Thymus (tissue), 11 donors: Measurements from ENCODE around the gene ARHGEF18. TPM values are rescaled to one million over a fixed set of nuclear protein-coding genes. Genes with fewer than 3 reads are reported as not detected.

Experiments used
- DNase-seq, 9 donors: peaks; one replicate each; pipeline ENCODE4 v3.0.0-alpha.2; 2013; ENCODE audit warnings: low spot score in 9 of 9, low read depth in 6 of 9, missing footprints in 1 of 9
- H3K27ac ChIP-seq, 2 donors: one replicate each; pipeline ENCODE4 v1.5.1; 2013; ENCODE audit warnings: control low read depth in 1 of 2, low read depth in 1 of 2, low read length in 1 of 2, mild to moderate bottlenecking in 1 of 2, moderate library complexity in 1 of 2
- H3K27me3 ChIP-seq, 2 donors: one replicate each; pipeline ENCODE4 v1.5.1; 2013; ENCODE audit warnings: low read length in 1 of 2; ENCODE audit not compliant: control insufficient read depth in 2 of 2, insufficient read depth in 1 of 2
- H3K36me3 ChIP-seq, 2 donors: one replicate each; pipeline ENCODE4 v1.5.1; 2013; ENCODE audit warnings: low read length in 1 of 2, mild to moderate bottlenecking in 1 of 2, moderate library complexity in 1 of 2; ENCODE audit not compliant: control insufficient read depth in 2 of 2, insufficient read depth in 2 of 2
- H3K4me1 ChIP-seq, 2 donors: one replicate each; pipeline ENCODE4 v1.5.1; 2013; ENCODE audit warnings: low read length in 2 of 2; ENCODE audit not compliant: control insufficient read depth in 2 of 2, insufficient read depth in 2 of 2
- H3K4me3 ChIP-seq, 2 donors: one replicate each; pipeline ENCODE4 v1.5.1; 2013; ENCODE audit warnings: low read length in 2 of 2, control low read depth in 1 of 2, mild to moderate bottlenecking in 1 of 2
- H3K9me3 ChIP-seq, 2 donors: one replicate each; pipeline ENCODE4 v1.5.1; 2013; ENCODE audit warnings: low read length in 1 of 2, mild to moderate bottlenecking in 1 of 2; ENCODE audit not compliant: control insufficient read depth in 2 of 2, insufficient read depth in 1 of 2
- WGBS: extraction: QIAGEN DNeasy Blood & Tissue Kit; methylation state at CpG from one replicate; pipeline ENCODE4 v1.1.7; 2013; 5-methylcytosine and 5-hydroxymethylcytosine counted together
- polyA plus RNA-seq: library from polyadenylated mRNA; stranded (reverse); fragments of 200-250 nt; gene quantifications from one replicate; pipeline ENCODE4 v1.2.3, GENCODE V29; 2013
- total RNA-seq: library from RNA; stranded (reverse); fragments of 120-200 nt; gene quantifications from one replicate; pipeline ENCODE4 v1.2.4, GENCODE V29; 2013
- donor health status: healthy.

Gene ARHGEF18
- total and polyA plus RNA-seq, 2 donors = 35.0 to 35.8 TPM

DNA sequence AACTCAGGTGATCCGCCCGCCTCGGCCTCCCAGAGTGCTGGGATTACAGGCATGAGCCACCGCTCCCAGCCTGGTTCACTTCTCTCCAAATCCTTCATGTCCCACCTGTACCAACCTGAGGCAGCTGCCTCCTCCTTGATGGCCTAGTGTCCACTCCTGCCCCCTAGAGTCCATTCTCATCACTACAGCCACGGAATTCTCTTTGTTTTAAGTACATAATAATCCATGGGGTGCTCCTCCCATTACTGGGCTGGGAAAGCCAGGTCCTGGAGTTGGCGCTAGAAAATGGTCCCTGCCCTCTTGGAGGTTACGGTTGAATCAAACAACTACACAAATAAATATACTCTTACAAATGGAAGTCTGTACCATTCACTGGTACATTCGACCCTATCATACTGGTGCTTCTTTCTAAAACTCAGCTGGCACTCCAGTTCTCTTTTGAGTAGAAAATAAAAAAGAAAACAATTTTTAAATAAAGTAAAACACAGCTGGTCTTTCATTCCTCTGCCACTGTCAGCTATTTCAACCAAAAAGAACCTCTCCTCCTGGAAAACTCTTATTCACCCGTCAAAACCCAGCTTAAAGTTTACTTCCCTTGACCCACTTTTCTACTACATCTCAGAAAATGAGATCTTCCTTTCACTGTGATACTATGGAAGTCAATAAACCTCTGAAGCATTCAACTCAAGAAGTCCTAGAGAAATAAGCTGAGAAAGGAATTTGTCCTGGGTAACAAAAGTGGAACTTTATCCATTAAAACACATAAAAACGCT, 22.4 kb upstream of the ARHGEF18 start:
- no peaks in the 10 kb centered on the region for H3K36me3 ChIP-seq
- 87% methylated on average over 10 of the region's 10 CpGs for WGBS
- H3K27me3 ChIP-seq = no peaks in the 10 kb centered on the region
- peaks cover 0 to 3% of the 10 kb centered on the region in 2 donors for H3K9me3 ChIP-seq
- H3K4me3 ChIP-seq = no peak overlapping the region
- H3K4me1 ChIP-seq = no peaks in the 10 kb centered on the region
- DNase-seq = peak in 2 of 9 donors; percentile 28 to 38
- no peak overlapping the region for H3K27ac ChIP-seq

DNA sequence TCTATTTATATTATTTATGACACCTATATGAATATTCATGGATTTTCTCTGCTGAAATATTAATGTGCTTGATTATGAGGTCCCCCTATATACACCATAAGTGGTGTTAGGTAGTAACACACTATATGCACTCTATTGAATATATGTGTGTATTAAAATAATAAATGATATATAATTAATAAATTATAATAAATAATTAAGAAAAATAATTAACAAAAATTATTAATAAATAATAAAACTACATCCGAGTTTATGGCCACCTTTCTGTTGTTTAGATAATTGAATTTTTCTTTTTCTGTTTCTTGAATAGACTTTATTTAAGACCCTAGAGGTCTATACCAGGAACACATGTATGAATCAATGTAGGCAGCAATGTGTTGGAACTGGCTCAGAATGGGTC, 20.9 kb upstream of the ARHGEF18 start:
- 92% methylated on average over 1 of the region's 1 CpG for WGBS
- peaks cover 0 to 3% of the 10 kb centered on the region in 2 donors for H3K9me3 ChIP-seq
- no peaks in the 10 kb centered on the region for H3K4me1 ChIP-seq

DNA sequence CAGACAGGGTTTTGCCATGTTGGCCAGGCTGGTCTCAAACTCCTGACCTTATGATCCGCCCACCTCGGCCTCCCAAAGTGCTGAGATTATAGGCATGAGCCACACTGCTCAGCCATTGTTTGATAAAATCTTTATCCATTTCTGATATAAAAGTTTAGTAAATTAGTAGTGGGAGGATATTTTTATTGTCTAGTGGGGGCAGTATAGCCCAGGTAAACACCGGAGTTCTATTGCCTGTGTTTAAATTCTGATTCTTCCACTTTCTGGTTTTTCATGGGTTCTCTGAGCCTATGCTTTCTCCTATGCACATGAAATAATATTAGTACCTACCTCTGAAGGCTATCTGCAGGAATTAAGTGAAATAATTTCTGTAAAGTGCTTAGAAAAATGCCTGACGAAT, 20.1 kb upstream of the ARHGEF18 start:
- Histone ChIP-seq H3K36me3 (no peaks in the 10 kb centered on the region), H3K4me1 (no peaks in the 10 kb centered on the region), H3K9me3 (peaks cover 0 to 3% of the 10 kb centered on the region in 2 donors), H3K27me3 (no peaks in the 10 kb centered on the region), H3K4me3 (no peak overlapping the region), H3K27ac (no peak overlapping the region)
- no peak for DNase-seq
- 80% methylated on average over 4 of the region's 4 CpGs for WGBS

More for the DNA sequence above, 20.9 kb upstream of the ARHGEF18 start:
- H3K36me3 ChIP-seq = no peaks in the 10 kb centered on the region
- H3K27me3 ChIP-seq = no peaks in the 10 kb centered on the region
- H3K4me3 ChIP-seq = no peak overlapping the region
- DNase-seq = no peak
- no peak overlapping the region for H3K27ac ChIP-seq

DNA sequence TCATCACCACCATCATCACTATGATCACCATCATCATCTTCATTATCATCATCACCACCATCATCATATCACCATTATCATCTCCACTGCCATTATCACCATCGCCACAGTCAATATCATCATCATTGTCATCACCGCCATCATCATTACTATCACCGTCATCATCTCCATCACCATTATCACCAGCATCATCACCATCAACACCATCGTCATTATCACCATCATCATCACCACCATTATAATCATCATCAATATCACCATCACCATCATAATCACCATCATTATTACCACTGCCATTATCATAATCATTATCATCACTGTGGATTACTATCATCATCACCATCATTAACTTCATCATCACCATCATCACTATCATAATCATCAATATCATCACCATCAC, 17.3 kb upstream of the ARHGEF18 start:
- Histone ChIP-seq H3K4me3 (no peak overlapping the region), H3K36me3 (no peaks in the 10 kb centered on the region), H3K27me3 (no peaks in the 10 kb centered on the region), H3K27ac (no peak overlapping the region), H3K9me3 (no peaks in the 10 kb centered on the region), H3K4me1 (peaks cover 0 to under 1% of the 10 kb centered on the region in 2 donors)
- no peak for DNase-seq
- 87% methylated on average over 4 of the region's 4 CpGs for WGBS

DNA sequence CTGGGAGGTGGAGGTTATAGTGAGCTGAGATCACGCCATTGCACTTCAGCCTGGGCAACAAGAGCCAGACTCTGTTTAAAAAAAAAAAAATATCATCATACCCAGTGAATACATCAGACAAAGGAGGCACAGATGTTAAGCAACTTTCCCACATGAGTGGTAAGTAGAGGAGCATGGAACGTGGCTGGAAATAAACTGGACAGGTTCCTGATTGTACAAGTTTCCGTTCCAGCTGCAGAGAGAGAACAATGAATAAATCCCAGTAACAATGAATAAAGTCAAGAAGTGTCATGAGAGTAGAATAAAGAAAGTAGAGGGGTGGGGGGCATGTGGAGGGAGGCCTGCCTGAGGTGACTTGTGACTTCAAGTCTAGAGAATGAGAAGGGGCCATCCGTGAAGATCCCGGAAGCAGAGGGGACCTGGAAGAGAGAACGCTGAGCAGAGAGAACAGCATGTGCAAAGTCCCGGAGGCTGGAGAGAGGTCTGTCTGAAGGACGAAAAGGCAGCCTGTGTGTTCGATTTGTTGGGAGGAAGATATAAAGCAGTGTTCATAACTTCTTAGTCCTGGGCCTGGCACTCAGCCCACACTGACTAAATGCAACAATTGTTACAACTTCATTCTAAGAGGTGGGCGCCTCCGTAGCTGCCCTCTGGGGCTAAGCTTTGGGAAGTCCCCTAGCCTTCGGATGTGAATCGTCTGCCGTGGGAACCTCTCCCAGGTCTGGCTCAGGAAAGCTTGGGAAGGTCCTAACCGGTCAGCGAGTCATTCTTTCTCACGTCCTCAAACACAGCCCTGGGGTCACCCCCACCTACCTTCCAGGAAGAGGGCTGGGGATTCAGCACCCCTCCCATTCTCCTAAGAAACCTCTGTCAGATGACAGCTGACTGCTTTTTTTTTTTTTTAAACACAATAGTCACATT, 15.3 kb upstream of the ARHGEF18 start:
- H3K27ac ChIP-seq = no peak overlapping the region
- H3K4me3 ChIP-seq = no peak overlapping the region
- no peaks in the 10 kb centered on the region for H3K36me3 ChIP-seq
- H3K4me1 ChIP-seq = peaks cover 14 to 20% of the 10 kb centered on the region in 2 donors
- no peak for DNase-seq
- no peaks in the 10 kb centered on the region for H3K27me3 ChIP-seq
- 90% methylated on average over 17 of the region's 17 CpGs for WGBS
- peaks cover 0 to 6% of the 10 kb centered on the region in 2 donors for H3K9me3 ChIP-seq

DNA sequence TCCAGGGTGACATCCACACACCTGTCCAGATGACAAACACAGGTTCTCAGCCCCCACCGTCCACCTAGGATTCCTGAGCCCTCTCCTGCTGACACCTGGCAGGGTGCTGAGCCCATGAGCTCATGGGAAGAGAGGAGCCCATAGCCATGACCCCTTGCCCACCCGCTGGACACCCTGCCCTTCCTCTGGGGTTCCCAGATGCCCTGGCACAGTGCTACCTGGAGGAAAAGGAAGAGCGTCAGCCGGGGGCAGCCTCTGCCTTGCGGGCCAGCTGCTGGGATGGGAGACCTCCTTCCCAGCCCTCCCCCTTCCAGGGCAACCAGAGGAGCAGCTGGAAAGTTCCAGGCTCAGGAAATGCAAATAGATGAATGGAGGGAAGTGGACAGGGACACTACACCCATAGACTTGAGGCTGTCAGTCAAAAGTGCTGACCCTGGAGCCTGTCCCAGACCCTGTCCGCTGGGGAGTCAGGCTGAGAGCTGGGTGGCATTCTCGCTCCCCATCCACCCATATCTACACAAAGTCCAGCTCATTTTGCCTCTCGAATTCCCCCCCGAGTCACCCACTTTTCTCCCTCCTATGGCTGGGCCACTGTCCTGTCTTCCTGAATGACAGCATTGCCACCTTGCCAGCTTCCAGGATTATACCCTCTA, 12.3 kb upstream of the ARHGEF18 start:
- Histone ChIP-seq H3K4me1 (peaks cover 14 to 30% of the 10 kb centered on the region in 2 donors), H3K27ac (peak overlapping the region in 1 of 2 donors; percentile 31), H3K4me3 (no peak overlapping the region), H3K36me3 (no peaks in the 10 kb centered on the region), H3K9me3 (peaks cover 0 to 6% of the 10 kb centered on the region in 2 donors), H3K27me3 (no peaks in the 10 kb centered on the region)
- WGBS = 97% methylated on average over 9 of the region's 9 CpGs
- no peak for DNase-seq

DNA sequence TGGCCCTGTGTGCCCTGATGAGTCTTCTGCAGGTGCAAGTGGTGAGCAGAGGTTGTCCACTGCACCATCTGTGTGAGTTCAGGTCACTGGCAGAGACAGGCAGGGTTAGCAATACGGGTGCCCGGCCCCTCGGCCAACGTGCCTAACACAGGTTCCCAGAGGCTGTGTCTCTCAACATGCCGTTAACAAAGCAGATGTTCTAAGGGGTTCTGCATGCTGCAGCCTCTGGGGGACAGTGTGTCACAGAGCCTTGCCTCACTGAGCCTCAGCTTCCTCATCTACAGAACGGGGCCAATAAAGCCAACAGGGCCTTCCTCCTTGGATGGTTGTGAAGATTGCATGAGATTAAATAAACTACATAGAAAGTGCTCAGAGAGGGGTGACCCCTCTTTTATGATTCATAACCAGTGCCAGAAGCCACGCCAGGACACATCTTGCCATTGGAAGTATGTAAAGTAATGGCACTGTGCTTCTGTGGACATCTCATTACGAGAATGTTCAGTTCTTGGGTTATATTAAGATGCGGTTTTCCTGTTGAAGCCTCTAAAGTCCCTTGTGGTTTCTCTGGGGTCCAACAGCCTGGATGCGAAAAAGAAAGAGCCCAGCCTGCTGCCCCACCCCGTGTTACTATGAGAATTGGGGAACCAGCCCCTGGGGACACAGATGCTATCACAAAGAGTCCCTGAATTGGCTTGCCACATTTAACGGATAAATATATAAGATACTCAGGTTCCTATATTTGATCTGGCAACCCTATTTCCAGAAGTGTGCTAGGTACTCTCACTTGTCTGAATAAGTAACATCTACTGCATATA, 11.2 kb upstream of the ARHGEF18 start:
- Histone ChIP-seq H3K4me1 (peaks cover 14 to 32% of the 10 kb centered on the region in 2 donors), H3K27ac (peak overlapping the region in 1 of 2 donors; percentile 24)

More for the DNA sequence above, 11.2 kb upstream of the ARHGEF18 start:
- no peaks in the 10 kb centered on the region for H3K36me3 ChIP-seq
- 6% methylated on average over 12 of the region's 12 CpGs for WGBS
- peaks cover 0 to 6% of the 10 kb centered on the region in 2 donors for H3K9me3 ChIP-seq
- no peaks in the 10 kb centered on the region for H3K27me3 ChIP-seq
- peak in 2 of 9 donors; percentile 44 to 61 for DNase-seq
- no peak overlapping the region for H3K4me3 ChIP-seq
